T-helper 9 cell (primary cell): ENCODE data around the gene BFAR.
"Not testable (repeated sequence)": the region's sequence is repeated elsewhere in the genome, so short reads cannot be mapped to it uniquely, and the experiment has no call there.

ENCODE experiments used
- DNase-seq: peaks from one replicate; pipeline ENCODE4 v3.0.0-alpha.2; 2020

The BFAR gene

DNA sequence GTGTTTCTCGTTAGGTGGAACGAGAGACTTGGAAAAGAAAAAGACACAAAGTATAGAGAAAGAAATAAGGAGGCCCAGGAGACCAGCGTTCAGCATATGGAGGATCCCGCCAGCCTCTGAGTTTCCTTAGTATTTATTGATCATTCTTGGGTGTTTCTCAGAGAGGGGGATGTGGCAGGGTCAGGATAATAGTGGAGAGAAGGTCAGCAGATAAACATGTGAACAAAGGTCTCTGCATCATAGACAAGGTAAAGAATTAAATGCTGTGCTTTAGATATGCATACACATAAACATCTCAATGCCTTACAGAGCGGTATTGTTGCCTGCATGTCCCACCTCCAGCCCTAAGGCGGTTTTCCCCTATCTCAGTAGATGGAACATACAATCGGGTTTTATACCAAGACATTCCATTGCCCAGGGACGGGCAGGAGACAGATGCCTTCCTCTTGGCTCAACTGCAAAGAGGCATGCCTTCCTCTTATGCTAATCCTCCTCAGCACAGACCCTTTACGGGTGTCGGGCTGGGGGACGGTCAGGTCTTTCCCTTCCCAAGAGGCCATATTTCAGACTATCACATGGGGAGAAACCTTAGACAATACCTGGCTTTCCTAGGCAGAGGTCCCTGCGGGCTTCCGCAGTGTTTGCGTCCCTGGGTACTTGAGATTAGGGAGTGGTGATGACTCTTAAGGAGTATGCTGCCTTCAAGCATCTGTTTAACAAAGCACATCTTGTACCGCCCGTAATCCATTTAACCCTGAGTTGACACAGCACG is 3.6 kb downstream of the BFAR start:
- DNase-seq: not testable (repeated sequence)

GRCh38 chr16:14636951-14637240 is 4.1 kb downstream of the BFAR start:
- DNase-seq: not testable (repeated sequence)

GRCh38 chr16:14640538-14640937 is 7.8 kb downstream of the BFAR start:
- DNase-seq: no peak

DNA sequence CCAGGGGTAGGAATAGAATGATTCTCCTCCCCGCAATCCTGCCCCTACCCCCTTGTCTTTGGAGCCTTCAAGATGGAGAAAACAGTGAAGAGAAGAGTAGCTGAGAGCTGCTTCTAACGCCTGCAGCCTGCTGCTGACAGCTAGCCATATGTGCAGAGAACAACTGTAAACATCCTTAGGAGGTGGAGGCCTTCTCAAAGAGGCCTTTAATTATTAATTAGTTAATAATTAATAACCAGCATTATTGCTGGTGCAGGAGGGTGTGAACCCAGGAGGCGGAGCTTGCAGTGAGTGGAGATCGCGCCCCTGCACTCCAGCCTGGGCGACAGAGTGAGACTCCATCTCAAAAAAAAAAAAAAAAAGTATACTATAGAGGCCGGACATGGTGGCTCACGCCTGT is 8.5 kb downstream of the BFAR start:
- no peak for DNase-seq

DNA sequence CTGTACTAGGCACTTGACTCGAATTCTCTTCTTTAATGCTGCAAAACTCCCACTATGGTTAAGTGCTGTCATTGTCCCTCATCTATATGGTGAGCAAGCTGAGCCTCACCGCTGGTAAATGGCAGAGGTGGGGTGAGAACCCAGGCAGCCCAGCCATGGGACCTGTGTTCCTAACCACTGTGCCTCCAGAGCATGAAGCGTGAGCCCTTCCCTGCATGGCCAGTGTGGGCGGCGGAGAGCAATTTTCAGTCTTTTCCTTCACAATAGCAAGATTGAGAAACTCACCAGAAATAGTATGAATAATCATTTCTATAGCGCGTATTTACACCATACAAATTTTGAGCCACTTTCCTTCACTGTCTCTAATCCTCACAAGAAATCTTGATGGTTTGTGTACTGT is 9.2 kb downstream of the BFAR start:
- no peak for DNase-seq

- DNase-seq: no peak
These were observed 17.1 kb downstream of the BFAR start for GRCh38 chr16:14649816-14650215.

DNA sequence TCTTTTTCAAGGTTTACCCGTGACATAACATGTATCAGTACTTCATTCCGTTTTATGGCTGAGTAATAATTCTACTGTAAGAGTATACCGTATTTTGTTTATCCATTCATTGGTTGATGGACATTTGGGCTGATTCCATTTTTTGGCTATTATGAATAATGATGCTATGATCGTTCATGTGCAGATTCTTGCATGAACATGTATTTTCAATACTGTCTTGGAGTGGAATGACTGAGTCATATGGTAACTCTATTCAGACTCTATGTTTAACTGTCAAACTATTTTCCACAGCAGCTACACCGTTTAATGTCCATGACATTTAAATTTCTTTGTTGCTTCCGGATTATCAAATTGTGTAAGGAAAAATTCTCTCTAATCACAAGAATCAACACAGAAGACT is 17.9 kb downstream of the BFAR start:
- no peak for DNase-seq

DNA sequence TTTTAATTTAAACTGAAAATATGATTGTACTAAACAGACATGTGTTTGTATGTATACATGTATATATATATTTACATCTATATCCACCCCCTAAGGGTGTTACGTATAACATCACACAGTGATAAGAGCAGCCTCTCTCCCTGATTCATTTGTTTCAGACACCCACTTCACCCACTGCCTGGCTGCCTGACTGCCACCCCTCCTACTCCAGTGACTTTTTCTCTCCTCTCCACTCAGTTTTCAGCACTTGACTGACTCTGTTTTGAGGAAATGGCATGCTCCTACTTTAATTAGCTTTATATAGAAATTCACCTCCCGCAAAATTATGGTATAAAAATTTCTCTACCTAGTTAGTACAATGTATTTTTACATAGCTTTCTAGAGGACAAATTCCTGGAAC is 20.0 kb downstream of the BFAR start:
- DNase-seq: no peak

- DNase-seq: no peak
These were observed 25.3 kb downstream of the BFAR start for GRCh38 chr16:14658063-14658462.

- no peak for DNase-seq
These were observed 34.9 kb downstream of the BFAR start for GRCh38 chr16:14667347-14668266.

DNA sequence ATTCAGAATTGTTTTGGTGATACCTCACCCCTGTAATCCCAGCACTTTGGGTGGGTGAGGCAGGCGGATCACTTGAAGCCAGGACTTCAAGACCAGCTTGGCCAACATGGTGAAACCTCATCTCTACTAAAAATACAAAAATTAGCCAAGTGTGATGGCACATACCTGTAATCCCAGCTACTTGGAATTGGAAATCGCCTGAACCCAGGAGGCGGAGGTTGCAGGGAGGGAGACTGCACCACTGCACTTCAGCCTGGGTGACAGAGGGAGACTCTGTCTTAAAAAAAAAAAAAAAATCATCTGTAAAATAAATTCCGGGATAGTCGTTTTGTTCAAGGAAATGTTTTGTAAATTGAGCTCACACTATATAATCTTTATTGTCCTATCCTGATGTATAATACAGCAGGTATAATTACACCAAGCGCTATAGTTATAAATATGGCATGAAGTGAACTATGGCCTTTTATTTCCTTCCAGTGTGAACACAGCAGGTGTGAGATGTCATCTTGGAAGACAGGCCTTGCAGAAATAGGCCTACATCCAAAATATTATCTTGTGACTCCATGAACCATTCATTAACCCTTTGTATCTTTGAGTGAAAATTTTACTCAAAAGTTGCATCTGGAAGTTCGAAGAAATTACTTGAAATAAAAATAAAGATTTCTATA is 35.9 kb downstream of the BFAR start:
- no peak for DNase-seq

DNA sequence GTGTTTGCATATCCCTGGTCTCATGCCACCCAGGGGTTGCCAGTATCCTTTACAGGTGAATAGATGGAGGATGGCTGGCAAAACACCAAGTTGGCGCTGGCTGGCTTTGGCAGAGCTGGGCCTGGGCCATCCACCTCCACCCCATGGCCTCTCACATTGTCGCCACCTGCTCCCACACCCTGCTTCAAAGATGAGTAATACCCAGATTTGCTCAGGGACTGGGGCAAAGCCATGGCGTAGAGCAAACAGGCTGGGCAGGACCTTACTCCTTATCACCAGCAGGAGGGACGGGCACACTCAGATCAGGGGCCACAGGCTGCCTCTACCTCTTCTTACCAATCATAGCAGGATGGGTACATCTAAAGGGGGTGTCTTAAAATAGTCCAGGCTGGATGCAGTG is 37.0 kb downstream of the BFAR start:
- no peak for DNase-seq

DNA sequence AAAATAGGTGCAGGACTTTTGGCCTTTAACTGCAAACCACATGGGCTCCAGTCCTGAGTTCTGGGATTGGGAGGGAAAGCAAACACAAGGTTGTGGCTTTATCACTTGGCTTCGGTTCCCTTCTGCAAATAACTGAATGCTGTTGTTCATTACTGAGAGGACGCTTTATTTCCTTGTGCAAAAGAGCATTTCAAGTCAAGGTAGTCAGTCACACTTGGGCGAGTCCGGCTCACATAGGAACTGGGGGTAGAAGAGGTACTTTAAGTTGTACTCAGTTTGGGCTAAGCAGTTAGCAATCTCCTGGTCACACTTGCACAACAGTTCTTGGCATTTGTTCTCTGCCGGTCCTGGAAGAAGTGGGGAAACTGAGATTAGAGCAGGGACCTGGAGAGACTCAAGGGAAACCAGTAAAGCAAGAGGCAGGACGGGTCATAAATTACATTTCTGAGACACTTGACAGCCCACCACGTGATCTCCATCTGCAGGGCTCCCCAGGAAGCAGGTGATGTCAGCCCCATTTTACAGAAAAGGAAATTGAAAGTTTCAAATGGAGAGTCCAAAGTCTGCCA is 39.7 kb downstream of the BFAR start:
- no peak for DNase-seq

GRCh38 chr16:14676633-14677032 is 43.9 kb downstream of the BFAR start:
- DNase-seq: no peak

GRCh38 chr16:14677627-14678026 is 44.9 kb downstream of the BFAR start:
- DNase-seq: no peak

- no peak for DNase-seq
These were observed 46.2 kb downstream of the BFAR start for GRCh38 chr16:14678748-14679497.

DNA sequence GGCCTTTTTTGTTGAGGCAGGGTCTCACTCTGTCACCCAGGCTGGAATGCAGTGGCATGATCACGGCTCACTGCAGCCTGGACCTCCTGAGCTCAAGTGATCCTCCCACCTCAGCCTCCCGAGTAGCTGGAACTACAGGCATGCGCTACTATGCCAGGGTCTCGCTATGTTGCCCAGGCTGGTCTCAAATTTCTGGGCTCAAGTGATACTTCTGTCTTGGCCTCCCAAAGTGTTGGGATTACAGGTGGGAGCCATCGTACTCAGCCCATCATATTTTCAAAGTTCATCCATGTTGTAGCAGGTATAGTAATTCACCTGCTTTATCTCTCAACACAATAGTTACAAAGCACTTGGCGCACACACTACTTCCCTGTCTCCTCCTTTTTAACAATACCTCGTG is 47.6 kb downstream of the BFAR start:
- not testable (repeated sequence) for DNase-seq

- DNase-seq: no peak
These were observed 48.4 kb downstream of the BFAR start for GRCh38 chr16:14681115-14681514.

GRCh38 chr16:14682121-14682520 is 49.4 kb downstream of the BFAR start:
- no peak for DNase-seq

DNA sequence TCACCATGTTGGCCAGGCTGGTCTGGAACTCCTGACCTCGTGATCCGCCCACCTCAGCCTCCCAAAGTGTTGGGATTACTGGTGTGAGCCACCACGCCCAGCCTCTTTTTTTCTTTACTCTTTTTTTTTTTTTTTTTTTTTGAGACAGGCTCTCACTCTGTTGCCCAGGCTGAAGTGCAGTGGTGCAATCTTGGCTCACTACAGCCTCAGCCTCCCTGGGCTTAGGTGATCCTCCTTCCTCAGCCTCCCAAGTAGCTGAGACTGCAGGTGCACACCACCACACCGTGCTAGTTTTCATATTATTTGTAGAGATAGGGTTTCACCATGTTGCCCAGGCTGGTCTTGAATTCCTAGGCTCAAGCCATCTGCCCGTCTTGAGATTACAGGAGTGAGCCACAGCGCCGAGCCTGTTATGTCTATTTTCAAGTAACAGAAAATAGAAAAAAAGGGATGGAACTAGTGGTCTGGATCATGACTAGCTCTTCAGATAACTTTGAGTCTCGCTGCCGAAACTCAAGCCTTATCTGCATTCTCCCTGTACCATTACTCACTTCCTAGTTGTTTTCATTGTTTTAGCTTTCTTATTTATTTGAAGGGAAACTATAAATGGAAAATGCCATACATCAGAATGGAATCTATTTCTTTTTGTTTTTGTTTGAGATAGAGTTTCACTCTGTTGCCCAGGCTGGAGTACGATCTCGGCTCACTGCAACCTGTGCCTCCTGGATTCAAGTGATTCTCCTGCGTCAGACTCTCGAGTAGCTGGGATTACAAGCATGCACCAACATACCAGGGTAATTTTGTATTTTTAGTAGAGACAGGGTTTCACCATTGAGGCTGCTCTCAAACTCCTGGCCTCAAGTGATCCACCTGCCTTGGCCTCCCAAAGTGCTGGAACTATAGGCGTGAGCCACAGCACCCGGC is 53.4 kb downstream of the BFAR start:
- not testable (repeated sequence) for DNase-seq

DNA sequence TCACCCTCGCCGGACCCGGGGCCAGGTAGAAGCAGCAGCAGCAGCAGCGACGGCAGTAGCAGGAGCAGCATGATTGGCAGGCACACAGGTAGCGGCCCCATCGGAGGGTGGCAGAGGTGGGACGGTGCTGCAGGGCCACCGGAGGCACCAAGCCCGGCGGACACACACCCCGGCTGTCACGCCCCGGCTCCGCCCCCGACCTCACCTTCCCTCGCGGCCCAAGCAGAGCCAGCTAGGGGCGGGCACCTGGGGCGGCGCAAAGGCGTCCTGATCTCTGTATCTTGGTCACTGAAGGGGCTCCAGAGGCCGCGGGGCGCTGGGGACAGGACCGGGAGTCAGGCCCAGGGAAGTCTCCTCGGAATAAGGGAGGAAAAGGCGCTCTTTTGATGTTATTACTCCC is 61.4 kb downstream of the BFAR start, which contains the start of gene PLA2G10:
Gene PLA2G10, minus strand, starts transcription at position 180 of the 400 bp plus-strand sequence. Its CDS starts 79 bp downstream, at position 101.
- not testable (repeated sequence) for DNase-seq
